RWPE2 (cell line): ENCODE results near the gene EFCAB7.
"Not testable (repeated sequence)": the region's sequence is repeated elsewhere in the genome, so short reads cannot be mapped to it uniquely, and the experiment has no call there.

ENCODE experiments used
- ATAC-seq: fragments of 200-7000 bp; cut with Tn5 transposase; 3 replicates; pipeline ENCODE4 v1.9.1; 2021; ENCODE audit warnings: low read depth
- DNase-seq: peaks from one replicate; pipeline ENCODE4 v3.0.0-alpha.2; 2020; ENCODE audit warnings: low spot score
- H3K27ac ChIP-seq: fragments of 450-650 bp; 2 replicates; pipeline ENCODE4 v1.5.1; 2017; ENCODE audit warnings: mild to moderate bottlenecking; ENCODE audit not compliant: poor library complexity, severe bottlenecking
- H3K27me3 ChIP-seq: fragments of 250-450 bp; sonication (Bioruptor Pico); 2 replicates; pipeline ENCODE4 v1.5.1; 2021; ENCODE audit warnings: mild to moderate bottlenecking, moderate library complexity; ENCODE audit not compliant: insufficient read depth, poor library complexity, severe bottlenecking
- H3K36me3 ChIP-seq: fragments of 250-450 bp; sonication (Bioruptor Pico); 2 replicates; pipeline ENCODE4 v1.5.1; 2020; ENCODE audit warnings: low read depth, mild to moderate bottlenecking, moderate library complexity
- H3K4me1 ChIP-seq: fragments of 250-450 bp; sonication (Bioruptor Pico); 2 replicates; pipeline ENCODE4 v1.5.1; 2021; ENCODE audit warnings: mild to moderate bottlenecking, moderate library complexity; ENCODE audit not compliant: insufficient read depth, poor library complexity, severe bottlenecking
- H3K4me3 ChIP-seq: fragments of 250-450 bp; sonication (Bioruptor Pico); 2 replicates; pipeline ENCODE4 v1.5.1; 2021; ENCODE audit warnings: mild to moderate bottlenecking, moderate library complexity; ENCODE audit not compliant: severe bottlenecking
- H3K9me3 ChIP-seq: fragments of 250-450 bp; sonication (Bioruptor Pico); 2 replicates; pipeline ENCODE4 v1.5.1; 2021; ENCODE audit warnings: mild to moderate bottlenecking, moderate library complexity; ENCODE audit not compliant: severe bottlenecking
- TF ChIP-seq, protein P1 (sequence below): fragments of 450-650 bp; IDR thresholded peaks from one replicate; pipeline ENCODE4 v1.5.1; 2017; ENCODE audit warnings: mild to moderate bottlenecking, moderate library complexity; ENCODE audit not compliant: poor library complexity, severe bottlenecking

The EFCAB7 gene

GRCh38 chr1:63557365-63557987 is 34.2 kb downstream of the EFCAB7 start:
- ATAC-seq (peak; percentile 31; the same call in 1 of the 3 replicates), DNase-seq (no peak)
- H3K27ac ChIP-seq: no peak overlapping the region
- TF ChIP-seq, protein P1, sequence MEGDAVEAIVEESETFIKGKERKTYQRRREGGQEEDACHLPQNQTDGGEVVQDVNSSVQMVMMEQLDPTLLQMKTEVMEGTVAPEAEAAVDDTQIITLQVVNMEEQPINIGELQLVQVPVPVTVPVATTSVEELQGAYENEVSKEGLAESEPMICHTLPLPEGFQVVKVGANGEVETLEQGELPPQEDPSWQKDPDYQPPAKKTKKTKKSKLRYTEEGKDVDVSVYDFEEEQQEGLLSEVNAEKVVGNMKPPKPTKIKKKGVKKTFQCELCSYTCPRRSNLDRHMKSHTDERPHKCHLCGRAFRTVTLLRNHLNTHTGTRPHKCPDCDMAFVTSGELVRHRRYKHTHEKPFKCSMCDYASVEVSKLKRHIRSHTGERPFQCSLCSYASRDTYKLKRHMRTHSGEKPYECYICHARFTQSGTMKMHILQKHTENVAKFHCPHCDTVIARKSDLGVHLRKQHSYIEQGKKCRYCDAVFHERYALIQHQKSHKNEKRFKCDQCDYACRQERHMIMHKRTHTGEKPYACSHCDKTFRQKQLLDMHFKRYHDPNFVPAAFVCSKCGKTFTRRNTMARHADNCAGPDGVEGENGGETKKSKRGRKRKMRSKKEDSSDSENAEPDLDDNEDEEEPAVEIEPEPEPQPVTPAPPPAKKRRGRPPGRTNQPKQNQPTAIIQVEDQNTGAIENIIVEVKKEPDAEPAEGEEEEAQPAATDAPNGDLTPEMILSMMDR: peak; percentile 77
- no peak overlapping the region for H3K4me3 ChIP-seq
- H3K4me1 ChIP-seq: no peaks in the 10 kb centered on the region
- H3K27me3 ChIP-seq: no peaks in the 10 kb centered on the region
- no peaks in the 10 kb centered on the region for H3K9me3 ChIP-seq
- peaks cover 6% of the 10 kb centered on the region; the same call in 1 of the 2 replicates for H3K36me3 ChIP-seq

DNA sequence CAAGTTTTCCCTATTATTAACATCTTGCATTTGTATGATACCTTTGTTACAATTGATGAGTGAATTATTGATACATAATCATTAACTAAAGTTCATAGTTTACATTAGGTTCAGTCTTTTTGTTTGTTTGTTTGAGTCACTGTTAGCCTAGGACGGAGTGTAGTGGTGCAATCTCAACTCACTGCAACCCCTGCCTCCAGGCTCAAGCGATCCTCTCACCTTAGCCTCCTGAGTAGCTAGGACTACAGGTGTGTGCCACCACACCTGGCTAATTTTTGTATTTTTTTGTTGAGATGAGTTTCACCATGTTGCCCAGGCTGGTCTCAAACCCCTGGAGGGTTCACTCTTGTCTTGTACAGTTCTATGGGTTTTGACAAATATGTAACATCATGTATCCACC is 36.0 kb downstream of the EFCAB7 start:
- DNase-seq (no peak), ATAC-seq (no peak)
- H3K4me1 ChIP-seq: no peaks in the 10 kb centered on the region
- H3K36me3 ChIP-seq: peaks cover 6% of the 10 kb centered on the region; the same call in 1 of the 2 replicates
- no peak overlapping the region for H3K27ac ChIP-seq
- no peaks in the 10 kb centered on the region for H3K27me3 ChIP-seq
- TF ChIP-seq, protein P1: no peak
- H3K4me3 ChIP-seq: no peak overlapping the region
- no peaks in the 10 kb centered on the region for H3K9me3 ChIP-seq

DNA sequence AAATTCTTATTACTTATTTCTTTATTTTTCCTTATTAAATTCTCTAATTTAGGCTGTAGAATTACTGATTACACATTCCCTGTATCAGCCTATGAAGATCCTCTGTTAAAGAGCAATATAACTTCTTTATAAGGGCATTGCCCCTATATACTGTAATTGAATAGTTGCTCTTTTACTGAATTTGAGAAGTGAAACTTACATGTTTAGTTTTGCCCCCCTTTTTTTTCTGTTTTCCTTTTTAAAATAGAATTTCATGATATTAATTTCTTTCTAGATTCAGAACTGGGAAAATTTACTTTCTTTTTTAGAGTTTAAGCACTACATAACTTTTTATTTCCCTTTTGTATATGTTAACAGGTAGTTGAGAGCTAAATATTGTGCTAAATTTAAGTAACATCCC is 40.4 kb downstream of the EFCAB7 start:
- H3K4me3 ChIP-seq: no peak overlapping the region
- TF ChIP-seq, protein P1: no peak
- no peaks in the 10 kb centered on the region for H3K27me3 ChIP-seq
- H3K4me1 ChIP-seq: no peaks in the 10 kb centered on the region
- DNase-seq (no peak), ATAC-seq (no peak)
- no peaks in the 10 kb centered on the region for H3K9me3 ChIP-seq
- no peaks in the 10 kb centered on the region for H3K36me3 ChIP-seq
- H3K27ac ChIP-seq: no peak overlapping the region

- H3K9me3 ChIP-seq: no peaks in the 10 kb centered on the region
- TF ChIP-seq, protein P1: no peak
- ATAC-seq: no peak
Measured at GRCh38 chr1:63569068-63569467, 45.7 kb downstream of the EFCAB7 start.

GRCh38 chr1:63569640-63570316 is 46.5 kb downstream of the EFCAB7 start:
- Histone ChIP-seq H3K9me3 (no peaks in the 10 kb centered on the region), H3K27me3 (no peaks in the 10 kb centered on the region), H3K4me3 (no peak overlapping the region), H3K27ac (no peak overlapping the region), H3K36me3 (no peaks in the 10 kb centered on the region), H3K4me1 (no peaks in the 10 kb centered on the region)
- ATAC-seq (no peak), DNase-seq (no peak)
- TF ChIP-seq, protein P1: no peak

More at GRCh38 chr1:63569068-63569467, 45.7 kb downstream of the EFCAB7 start:
- no peaks in the 10 kb centered on the region for H3K4me1 ChIP-seq
- H3K27ac ChIP-seq: no peak overlapping the region
- DNase-seq: no peak
- no peak overlapping the region for H3K4me3 ChIP-seq
- H3K36me3 ChIP-seq: no peaks in the 10 kb centered on the region
- no peaks in the 10 kb centered on the region for H3K27me3 ChIP-seq

DNA sequence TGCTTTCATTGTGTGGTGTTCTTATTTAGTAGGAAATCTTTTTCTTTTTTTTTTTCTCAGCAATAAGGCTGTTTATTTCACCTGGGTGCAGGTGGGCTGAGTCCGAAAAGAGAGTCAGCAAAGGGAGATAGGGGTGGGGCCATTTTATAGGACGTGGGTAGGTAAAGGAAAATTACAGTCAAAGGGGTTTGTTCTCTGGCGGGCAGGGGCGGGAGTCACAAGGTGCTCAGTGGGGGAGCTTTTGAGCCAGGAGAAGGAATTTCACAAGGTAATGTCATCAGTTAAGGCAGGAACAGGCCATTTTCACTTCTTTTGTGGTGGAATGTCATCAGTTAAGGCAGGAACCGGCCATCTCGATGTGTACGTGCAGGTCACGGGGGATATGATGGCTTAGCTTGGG is 49.4 kb downstream of the EFCAB7 start:
- H3K36me3 ChIP-seq, ATAC-seq, DNase-seq, H3K4me1 ChIP-seq, H3K27me3 ChIP-seq, H3K4me3 ChIP-seq, H3K9me3 ChIP-seq, H3K27ac ChIP-seq: not testable (repeated sequence)

DNA sequence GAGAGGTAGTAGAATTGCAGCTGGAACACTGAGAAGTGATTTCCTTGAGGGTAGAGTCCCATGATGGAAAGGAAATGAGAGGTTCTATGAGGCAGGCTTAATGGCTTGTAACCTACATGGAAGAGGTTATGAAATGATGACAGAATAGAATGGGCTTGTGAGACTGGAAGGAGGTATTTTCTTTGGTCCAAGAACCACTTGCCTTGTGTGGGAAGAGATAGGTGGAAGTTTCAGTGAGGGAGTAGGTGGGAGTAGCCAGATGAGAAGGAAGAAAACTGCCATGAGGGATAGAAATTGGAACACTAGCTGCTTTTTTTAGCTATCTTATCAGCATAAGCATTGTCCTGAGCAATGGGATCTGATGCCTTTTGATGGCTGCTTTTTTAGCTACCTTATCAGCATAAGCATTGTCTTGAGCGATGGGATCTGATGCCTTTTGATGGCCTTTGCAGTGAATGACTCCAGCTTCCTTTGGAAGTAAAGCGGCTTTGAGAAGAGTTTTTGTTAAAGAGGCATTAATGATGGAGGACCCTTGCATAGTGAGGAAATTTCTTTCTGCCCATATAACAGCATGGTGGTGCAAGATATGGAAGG is 51.0 kb downstream of the EFCAB7 start:
- not testable (repeated sequence) for H3K4me1 ChIP-seq, H3K4me3 ChIP-seq, ATAC-seq, H3K27me3 ChIP-seq, H3K36me3 ChIP-seq, H3K27ac ChIP-seq, H3K9me3 ChIP-seq, DNase-seq
